Testis (tissue), 2 donors: ENCODE data around the gene RIN2.
"Not testable (repeated sequence)": the region's sequence is repeated elsewhere in the genome, so short reads cannot be mapped to it uniquely, and the experiment has no call there.

Experiments
- POLR2A ChIP-seq: fragments of 450-650 bp; IDR thresholded peaks from one replicate; pipeline ENCODE4 v1.6.1; 2017; ENCODE audit warnings: antibody characterized with exemption, mild to moderate bottlenecking, moderate library complexity
- TF ChIP-seq, protein P1 (sequence below), 3 experiments: fragments of 450-650 bp in 2 of 3; fragments of 200-600 bp in 1 of 3; sonication (generic) in 1 of 3; IDR thresholded peaks; one replicate each; pipeline ENCODE4 v1.5.1; 2016 to 2019; ENCODE audit warnings: antibody characterized with exemption in 3 of 3, mild to moderate bottlenecking in 2 of 3, moderate library complexity in 1 of 3

DNA sequence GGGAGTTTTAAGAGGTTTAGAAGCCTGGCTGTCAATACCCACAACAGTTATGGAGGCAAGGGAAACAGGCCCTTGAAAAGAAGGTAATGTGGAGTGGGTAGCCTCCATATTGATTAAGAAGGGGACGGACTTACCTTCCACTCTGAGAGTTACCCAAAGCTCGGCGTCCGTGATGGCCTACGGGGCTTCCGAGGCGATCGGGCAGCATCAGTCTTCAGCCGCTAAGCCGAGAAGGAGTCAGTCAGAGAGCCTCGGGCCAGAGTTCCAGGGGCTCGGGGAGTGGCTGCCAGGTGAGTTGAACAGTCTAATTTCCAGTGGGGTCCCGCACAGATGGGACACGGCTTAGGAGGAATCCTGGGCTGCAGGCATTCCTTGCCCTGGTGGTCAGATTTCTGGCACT lies 3.9 kb upstream of the RIN2 start:
- TF ChIP-seq, protein P1, sequence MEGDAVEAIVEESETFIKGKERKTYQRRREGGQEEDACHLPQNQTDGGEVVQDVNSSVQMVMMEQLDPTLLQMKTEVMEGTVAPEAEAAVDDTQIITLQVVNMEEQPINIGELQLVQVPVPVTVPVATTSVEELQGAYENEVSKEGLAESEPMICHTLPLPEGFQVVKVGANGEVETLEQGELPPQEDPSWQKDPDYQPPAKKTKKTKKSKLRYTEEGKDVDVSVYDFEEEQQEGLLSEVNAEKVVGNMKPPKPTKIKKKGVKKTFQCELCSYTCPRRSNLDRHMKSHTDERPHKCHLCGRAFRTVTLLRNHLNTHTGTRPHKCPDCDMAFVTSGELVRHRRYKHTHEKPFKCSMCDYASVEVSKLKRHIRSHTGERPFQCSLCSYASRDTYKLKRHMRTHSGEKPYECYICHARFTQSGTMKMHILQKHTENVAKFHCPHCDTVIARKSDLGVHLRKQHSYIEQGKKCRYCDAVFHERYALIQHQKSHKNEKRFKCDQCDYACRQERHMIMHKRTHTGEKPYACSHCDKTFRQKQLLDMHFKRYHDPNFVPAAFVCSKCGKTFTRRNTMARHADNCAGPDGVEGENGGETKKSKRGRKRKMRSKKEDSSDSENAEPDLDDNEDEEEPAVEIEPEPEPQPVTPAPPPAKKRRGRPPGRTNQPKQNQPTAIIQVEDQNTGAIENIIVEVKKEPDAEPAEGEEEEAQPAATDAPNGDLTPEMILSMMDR (IDR thresholded peaks at IDR 0.05): not testable (repeated sequence)
- TF ChIP-seq POLR2A: not testable (repeated sequence)
